ENCODE results near the gene C22orf39. TPM values are rescaled to one million over a fixed set of nuclear protein-coding genes. Genes with fewer than 3 reads are reported as not detected.
A peak's percentile ranks its signal among the peaks of the same experiment; 100 is the strongest.

C22orf39 gene
- total and polyA plus RNA-seq, 2 donors (not counting 1 experiment from before 2014, with no cell fraction given) = 37.7 to 47.2 TPM

DNA sequence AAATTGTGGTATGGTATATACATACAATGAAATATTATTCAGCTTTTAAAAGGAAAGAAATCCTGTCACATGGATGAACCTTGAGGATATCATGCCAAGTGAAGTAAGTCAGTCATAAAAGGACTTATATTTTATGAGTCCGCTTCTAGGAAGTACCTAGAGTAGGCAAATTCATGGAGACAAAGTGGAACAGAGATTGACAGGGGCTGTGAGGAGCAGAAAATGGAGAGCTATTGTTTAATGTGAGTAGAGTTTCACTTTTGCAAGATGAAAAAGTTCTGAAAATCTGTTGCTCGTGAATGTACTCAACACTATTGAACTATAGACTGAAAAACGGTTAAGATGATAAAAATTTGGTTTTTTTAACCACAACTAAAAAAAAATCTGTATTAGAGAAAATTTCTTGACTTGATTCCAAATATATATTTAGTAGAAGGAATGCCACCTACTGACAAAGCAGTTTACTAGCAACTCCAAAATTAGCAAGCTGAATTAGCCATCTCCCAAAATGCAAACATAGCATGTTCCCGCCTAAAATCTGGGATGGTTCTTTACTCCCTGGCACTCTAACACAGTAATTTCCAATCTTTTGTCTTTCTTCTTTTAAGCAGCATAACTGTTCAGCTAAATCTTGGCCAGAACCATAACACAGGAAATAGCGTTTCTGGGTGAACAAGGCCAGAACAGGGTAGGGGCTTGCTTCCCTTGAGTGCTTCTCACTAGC lies 30.0 kb upstream of the C22orf39 start:
- peak; percentile 32 for DNase-seq
- POLR2A ChIA-PET = interaction anchor here (0.7 to 1.2 kb wide), 2 partner anchors 45 to 333 kb away, joined by 3 to 6 read pairs; partner anchors contain the start of gene MRPL40

More for the DNA sequence above, 30.0 kb upstream of the C22orf39 start:
- Mint-ChIP-seq H3K27me3 (no peaks in the 10 kb centered on the region), H3K4me1 (peaks cover 23% of the 10 kb centered on the region), H3K27ac (peak overlapping the region; percentile 67), H3K4me3 (peak overlapping the region; percentile 98), H3K9me3 (ENCODE audit: insufficient read depth) (no peaks in the 10 kb centered on the region)
- intact Hi-C loops (cut with micrococcal nuclease) = loop anchor here (2.0 kb wide), 1 partner anchor 145 kb away; no protein-coding TSS in a partner anchor
- peaks cover 60% of the 10 kb centered on the region for H3K79me2 ChIP-seq (ENCODE audit: control insufficient read depth, insufficient read depth, low read length)
- H3K27ac ChIP-seq (ENCODE audit: low read length in 2 of 2) = no peak overlapping the region
- H2AFZ ChIP-seq (ENCODE audit: insufficient read depth, low read depth, low read length, poor library complexity, severe bottlenecking) = no peak overlapping the region
- WGBS (ENCODE audit: insufficient coverage) = 32% methylated on average over 3 of the region's 5 CpGs
- H3K9ac ChIP-seq (ENCODE audit: low read length) = peak overlapping the region; percentile 98
- no peaks in the 10 kb centered on the region for H3K27me3 ChIP-seq (replicated peaks in 1 of 4; ENCODE audit: control extremely low read depth in 1 of 4, control insufficient read depth in 3 of 4, insufficient read depth in 4 of 4, low read length in 3 of 4)
- H4K20me1 ChIP-seq (ENCODE audit: control insufficient read depth, insufficient read depth, low read length, poor library complexity, severe bottlenecking) = peaks cover 34% of the 10 kb centered on the region
- ATAC-seq (ENCODE audit: low read depth) = no peak
- H3K36me3 ChIP-seq (replicated peaks in 1 of 2; ENCODE audit: control extremely low read depth in 1 of 2, control insufficient read depth in 1 of 2, extremely low read depth in 1 of 2, insufficient read depth in 2 of 2, low read length in 1 of 2) = peaks cover 4 to 28% of the 10 kb centered on the region in 2 experiments
- H3K4me1 ChIP-seq (ENCODE audit: control insufficient read depth in 2 of 2, insufficient read depth in 2 of 2, low read length in 2 of 2) = peaks cover 16 to 20% of the 10 kb centered on the region in 2 donors
- H3K4me3 ChIP-seq (ENCODE audit: control extremely low read depth in 1 of 5, extremely low read depth in 1 of 5, insufficient read depth in 1 of 5, low read depth in 2 of 5, low read length in 4 of 5) = peak overlapping the region in 4 of 5 experiments; percentile 66 to 83 (median 80)
- CTCF ChIA-PET = interaction anchor here (0.6 to 5.5 kb wide), 17 partner anchors 15 to 369 kb away, joined by 3 to 29 read pairs (median 3); partner anchors contain the start of genes C22orf39, CLTCL1, ESS2 and HIRA
- TF ChIP-seq, protein P1, sequence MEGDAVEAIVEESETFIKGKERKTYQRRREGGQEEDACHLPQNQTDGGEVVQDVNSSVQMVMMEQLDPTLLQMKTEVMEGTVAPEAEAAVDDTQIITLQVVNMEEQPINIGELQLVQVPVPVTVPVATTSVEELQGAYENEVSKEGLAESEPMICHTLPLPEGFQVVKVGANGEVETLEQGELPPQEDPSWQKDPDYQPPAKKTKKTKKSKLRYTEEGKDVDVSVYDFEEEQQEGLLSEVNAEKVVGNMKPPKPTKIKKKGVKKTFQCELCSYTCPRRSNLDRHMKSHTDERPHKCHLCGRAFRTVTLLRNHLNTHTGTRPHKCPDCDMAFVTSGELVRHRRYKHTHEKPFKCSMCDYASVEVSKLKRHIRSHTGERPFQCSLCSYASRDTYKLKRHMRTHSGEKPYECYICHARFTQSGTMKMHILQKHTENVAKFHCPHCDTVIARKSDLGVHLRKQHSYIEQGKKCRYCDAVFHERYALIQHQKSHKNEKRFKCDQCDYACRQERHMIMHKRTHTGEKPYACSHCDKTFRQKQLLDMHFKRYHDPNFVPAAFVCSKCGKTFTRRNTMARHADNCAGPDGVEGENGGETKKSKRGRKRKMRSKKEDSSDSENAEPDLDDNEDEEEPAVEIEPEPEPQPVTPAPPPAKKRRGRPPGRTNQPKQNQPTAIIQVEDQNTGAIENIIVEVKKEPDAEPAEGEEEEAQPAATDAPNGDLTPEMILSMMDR (IDR thresholded peaks at IDR 0.05) = peak; percentile 41
- no peak for TF ChIP-seq EZH2 (IDR thresholded peaks at IDR 0.05; ENCODE audit: borderline replicate concordance, insufficient read depth, low read depth, low read length, poor library complexity, severe bottlenecking)
- H3K9me3 ChIP-seq (ENCODE audit: control extremely low read depth in 1 of 3, control insufficient read depth in 2 of 3, insufficient read depth in 1 of 3, low read length in 2 of 3) = no peaks in the 10 kb centered on the region
- peak overlapping the region; percentile 92 for H3K4me2 ChIP-seq (replicated peaks; ENCODE audit: low read depth, low read length, poor library complexity, severe bottlenecking)

Data from B cell (primary cell).